ENCODE measurements around the gene GJD2.

Gene GJD2

GRCh38 chr15:34726406-34727100 is 28.2 kb downstream of the GJD2 start:
- no peak for DNase-seq (ENCODE audit: low read depth in 2 of 2, low spot score in 1 of 2)

GRCh38 chr15:34725556-34725955 is 29.2 kb downstream of the GJD2 start:
- no peak for DNase-seq (ENCODE audit: low read depth in 2 of 2, low spot score in 1 of 2)

GRCh38 chr15:34724481-34724880 is 30.3 kb downstream of the GJD2 start:
- no peak for DNase-seq (ENCODE audit: low read depth in 2 of 2, low spot score in 1 of 2)

- DNase-seq (ENCODE audit: low read depth in 2 of 2, low spot score in 1 of 2) = no peak
These were observed 32.4 kb downstream of the GJD2 start for GRCh38 chr15:34722439-34722836.

- no peak for DNase-seq (ENCODE audit: low read depth in 2 of 2, low spot score in 1 of 2)
These were observed 32.9 kb downstream of the GJD2 start for GRCh38 chr15:34721802-34722438.

- DNase-seq (ENCODE audit: low read depth in 2 of 2, low spot score in 1 of 2) = no peak
These were observed 33.5 kb downstream of the GJD2 start for GRCh38 chr15:34721157-34721801.

GRCh38 chr15:34719695-34720094 is 35.1 kb downstream of the GJD2 start:
- DNase-seq (ENCODE audit: low read depth in 2 of 2, low spot score in 1 of 2) = no peak

GRCh38 chr15:34718681-34719665 is 35.8 kb downstream of the GJD2 start:
- no peak for DNase-seq (ENCODE audit: low read depth in 2 of 2, low spot score in 1 of 2)

- DNase-seq (ENCODE audit: low read depth in 2 of 2, low spot score in 1 of 2) = no peak
These were observed 37.1 kb downstream of the GJD2 start for GRCh38 chr15:34717729-34718128.

- no peak for DNase-seq (ENCODE audit: low read depth in 2 of 2, low spot score in 1 of 2)
These were observed 38.7 kb downstream of the GJD2 start for GRCh38 chr15:34716111-34716510.

- DNase-seq (ENCODE audit: low read depth in 2 of 2, low spot score in 1 of 2) = no peak
These were observed 40.2 kb downstream of the GJD2 start for GRCh38 chr15:34714476-34715121.

- no peak for DNase-seq (ENCODE audit: low read depth in 2 of 2, low spot score in 1 of 2)
These were observed 41.2 kb downstream of the GJD2 start for GRCh38 chr15:34713635-34714034.

GRCh38 chr15:34709866-34710265 is 44.9 kb downstream of the GJD2 start:
- DNase-seq (ENCODE audit: low read depth in 2 of 2, low spot score in 1 of 2) = no peak

- DNase-seq (ENCODE audit: low read depth in 2 of 2, low spot score in 1 of 2) = no peak
These were observed 46.4 kb downstream of the GJD2 start for GRCh38 chr15:34708422-34708821.

- no peak for DNase-seq (ENCODE audit: low read depth in 2 of 2, low spot score in 1 of 2)
These were observed 53.3 kb downstream of the GJD2 start for GRCh38 chr15:34701536-34701935.

Measured in stimulated activated CD8-positive, alpha-beta memory T cell treated with anti-CD3 and anti-CD28 coated beads, Interleukin-4, amount 100 ng/mL, for 1 hour (primary cell).